Measurements from ENCODE around the gene C1QTNF3.
"Not testable (repeated sequence)": the region's sequence is repeated elsewhere in the genome, so short reads cannot be mapped to it uniquely, and the experiment has no call there.

C1QTNF3 gene

GRCh38 chr5:34038390-34038789, 4.6 kb downstream of the C1QTNF3 start:
- Histone ChIP-seq H3K79me2 (ENCODE audit: control insufficient read depth, insufficient read depth, low read length, unreplicated experiment) (no peaks in the 10 kb centered on the region), H2AFZ (ENCODE audit: low read length, unreplicated experiment) (no peak overlapping the region), H3K27me3 (ENCODE audit: insufficient read depth, low read length) (peaks cover 51% of the 10 kb centered on the region), H3K4me3 (ENCODE audit: low read depth, low read length) (no peak overlapping the region), H3K4me1 (ENCODE audit: control insufficient read depth, insufficient read depth, low read length, unreplicated experiment) (no peaks in the 10 kb centered on the region), H3K36me3 (ENCODE audit: insufficient read depth, low read length) (no peaks in the 10 kb centered on the region), H3K27ac (ENCODE audit: low read depth, low read length) (no peak overlapping the region)

DNA sequence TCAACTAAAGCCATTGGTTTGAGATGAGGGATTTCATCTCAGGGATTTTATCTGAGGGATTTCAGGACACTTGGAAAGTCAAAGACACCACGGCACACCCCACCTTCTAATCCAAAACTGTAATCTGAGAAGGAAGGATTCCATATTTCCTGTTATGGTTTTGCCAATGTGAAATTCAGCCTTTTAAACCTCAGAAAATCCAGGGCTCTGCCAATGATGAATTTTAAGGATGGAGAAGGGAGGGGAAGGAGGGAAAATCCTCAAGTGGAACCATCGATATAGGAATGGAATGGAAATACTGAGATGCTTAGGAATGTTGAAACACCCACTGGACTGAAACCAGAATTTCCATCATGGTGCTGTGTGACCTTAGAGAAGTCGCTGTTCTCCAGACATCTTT, 5.3 kb downstream of the C1QTNF3 start:
- H3K27ac ChIP-seq (ENCODE audit: low read depth, low read length), result no peak overlapping the region
- H3K4me3 ChIP-seq (ENCODE audit: low read depth, low read length), result no peak overlapping the region
- peaks cover 47% of the 10 kb centered on the region for H3K27me3 ChIP-seq (ENCODE audit: insufficient read depth, low read length)
- no peak overlapping the region for H2AFZ ChIP-seq (ENCODE audit: low read length, unreplicated experiment)
- no peaks in the 10 kb centered on the region for H3K79me2 ChIP-seq (ENCODE audit: control insufficient read depth, insufficient read depth, low read length, unreplicated experiment)
- no peaks in the 10 kb centered on the region for H3K36me3 ChIP-seq (ENCODE audit: insufficient read depth, low read length)
- no peaks in the 10 kb centered on the region for H3K4me1 ChIP-seq (ENCODE audit: control insufficient read depth, insufficient read depth, low read length, unreplicated experiment)

- H2AFZ ChIP-seq (ENCODE audit: low read length, unreplicated experiment), result no peak overlapping the region
- peaks cover 32% of the 10 kb centered on the region for H3K27me3 ChIP-seq (ENCODE audit: insufficient read depth, low read length)
- no peak overlapping the region for H3K27ac ChIP-seq (ENCODE audit: low read depth, low read length)
- no peaks in the 10 kb centered on the region for H3K79me2 ChIP-seq (ENCODE audit: control insufficient read depth, insufficient read depth, low read length, unreplicated experiment)
- no peaks in the 10 kb centered on the region for H3K36me3 ChIP-seq (ENCODE audit: insufficient read depth, low read length)
- H3K4me1 ChIP-seq (ENCODE audit: control insufficient read depth, insufficient read depth, low read length, unreplicated experiment), result no peaks in the 10 kb centered on the region
- H3K4me3 ChIP-seq (ENCODE audit: low read depth, low read length), result no peak overlapping the region
These were observed 7.3 kb downstream of the C1QTNF3 start for GRCh38 chr5:34035756-34036155.

DNA sequence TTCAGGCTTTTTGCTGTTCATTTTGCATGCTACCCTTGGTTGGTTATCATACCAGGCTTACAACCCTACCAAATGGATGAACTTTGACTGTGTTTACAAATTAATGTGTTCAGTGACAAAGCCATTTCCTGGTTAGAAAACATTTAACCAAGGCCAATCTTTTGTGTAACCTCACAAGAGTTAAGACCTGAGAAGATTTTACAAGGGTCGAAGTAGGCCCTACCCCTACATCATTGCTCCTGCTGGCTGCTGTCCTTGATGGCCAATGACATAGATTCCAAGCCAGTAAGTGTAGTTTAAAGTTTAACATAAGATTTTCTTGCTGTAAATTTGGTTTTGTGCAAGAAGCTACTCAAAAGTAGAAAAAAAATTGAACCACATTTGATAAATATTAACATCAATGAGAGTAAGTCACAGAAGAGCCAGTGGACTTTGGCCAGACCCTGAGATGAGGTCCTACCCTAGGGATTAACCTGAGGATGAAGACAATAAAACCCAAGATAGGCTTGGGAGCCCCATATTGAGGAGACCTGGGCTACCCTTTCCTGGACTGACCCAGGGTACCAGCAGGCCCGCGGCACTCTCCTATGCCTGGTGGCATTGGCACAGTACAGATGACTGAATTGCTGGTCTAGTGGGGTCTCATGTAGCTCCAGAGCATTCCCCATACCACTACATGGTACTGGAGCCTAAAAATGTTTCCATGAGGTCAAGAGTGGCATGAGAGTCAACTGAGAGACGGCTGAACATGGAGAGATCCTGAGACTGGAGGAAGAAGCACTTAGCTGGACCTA, 8.3 kb downstream of the C1QTNF3 start:
- no peak overlapping the region for H2AFZ ChIP-seq (ENCODE audit: low read length, unreplicated experiment)
- peaks cover 25% of the 10 kb centered on the region for H3K27me3 ChIP-seq (ENCODE audit: insufficient read depth, low read length)
- H3K36me3 ChIP-seq (ENCODE audit: insufficient read depth, low read length), result no peaks in the 10 kb centered on the region
- no peak overlapping the region for H3K4me3 ChIP-seq (ENCODE audit: low read depth, low read length)
- no peak overlapping the region for H3K27ac ChIP-seq (ENCODE audit: low read depth, low read length)
- no peaks in the 10 kb centered on the region for H3K4me1 ChIP-seq (ENCODE audit: control insufficient read depth, insufficient read depth, low read length, unreplicated experiment)
- no peaks in the 10 kb centered on the region for H3K79me2 ChIP-seq (ENCODE audit: control insufficient read depth, insufficient read depth, low read length, unreplicated experiment)

GRCh38 chr5:34031966-34032365, 11.0 kb downstream of the C1QTNF3 start:
- no peaks in the 10 kb centered on the region for H3K79me2 ChIP-seq (ENCODE audit: control insufficient read depth, insufficient read depth, low read length, unreplicated experiment)
- H3K4me1 ChIP-seq (ENCODE audit: control insufficient read depth, insufficient read depth, low read length, unreplicated experiment), result no peaks in the 10 kb centered on the region
- H3K27me3 ChIP-seq (ENCODE audit: insufficient read depth, low read length), result no peaks in the 10 kb centered on the region
- H3K36me3 ChIP-seq (ENCODE audit: insufficient read depth, low read length), result no peaks in the 10 kb centered on the region
- H3K4me3 ChIP-seq (ENCODE audit: low read depth, low read length), result no peak overlapping the region
- no peak overlapping the region for H2AFZ ChIP-seq (ENCODE audit: low read length, unreplicated experiment)
- H3K27ac ChIP-seq (ENCODE audit: low read depth, low read length), result no peak overlapping the region

GRCh38 chr5:34031117-34031516, 11.9 kb downstream of the C1QTNF3 start:
- no peak overlapping the region for H2AFZ ChIP-seq (ENCODE audit: low read length, unreplicated experiment)
- no peaks in the 10 kb centered on the region for H3K79me2 ChIP-seq (ENCODE audit: control insufficient read depth, insufficient read depth, low read length, unreplicated experiment)
- no peak overlapping the region for H3K4me3 ChIP-seq (ENCODE audit: low read depth, low read length)
- H3K27me3 ChIP-seq (ENCODE audit: insufficient read depth, low read length), result no peaks in the 10 kb centered on the region
- no peaks in the 10 kb centered on the region for H3K36me3 ChIP-seq (ENCODE audit: insufficient read depth, low read length)
- no peak overlapping the region for H3K27ac ChIP-seq (ENCODE audit: low read depth, low read length)
- no peaks in the 10 kb centered on the region for H3K4me1 ChIP-seq (ENCODE audit: control insufficient read depth, insufficient read depth, low read length, unreplicated experiment)

DNA sequence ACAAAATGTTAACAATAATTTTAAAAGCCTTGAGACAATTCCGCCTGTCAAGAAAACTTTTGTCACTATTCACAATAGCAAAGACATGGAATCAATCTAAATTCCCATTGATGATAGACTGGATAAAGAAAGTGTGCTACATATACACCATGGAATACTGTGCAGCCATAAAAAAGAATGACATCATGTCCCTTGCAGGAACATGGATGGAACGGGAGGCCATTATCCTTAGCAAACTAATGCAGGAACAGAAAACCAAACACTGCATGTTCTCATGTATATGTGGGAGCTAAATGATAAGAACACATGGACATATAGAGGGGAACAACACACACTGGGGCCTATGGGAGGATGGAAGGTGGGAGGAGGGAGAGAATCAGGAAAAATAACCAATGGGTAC, 12.4 kb downstream of the C1QTNF3 start:
- H3K27me3 ChIP-seq (ENCODE audit: insufficient read depth, low read length); H3K4me1 ChIP-seq (ENCODE audit: control insufficient read depth, insufficient read depth, low read length, unreplicated experiment); H3K79me2 ChIP-seq (ENCODE audit: control insufficient read depth, insufficient read depth, low read length, unreplicated experiment); H3K27ac ChIP-seq (ENCODE audit: low read depth, low read length); H2AFZ ChIP-seq (ENCODE audit: low read length, unreplicated experiment); H3K36me3 ChIP-seq (ENCODE audit: insufficient read depth, low read length); H3K4me3 ChIP-seq (ENCODE audit: low read depth, low read length): not testable (repeated sequence)

DNA sequence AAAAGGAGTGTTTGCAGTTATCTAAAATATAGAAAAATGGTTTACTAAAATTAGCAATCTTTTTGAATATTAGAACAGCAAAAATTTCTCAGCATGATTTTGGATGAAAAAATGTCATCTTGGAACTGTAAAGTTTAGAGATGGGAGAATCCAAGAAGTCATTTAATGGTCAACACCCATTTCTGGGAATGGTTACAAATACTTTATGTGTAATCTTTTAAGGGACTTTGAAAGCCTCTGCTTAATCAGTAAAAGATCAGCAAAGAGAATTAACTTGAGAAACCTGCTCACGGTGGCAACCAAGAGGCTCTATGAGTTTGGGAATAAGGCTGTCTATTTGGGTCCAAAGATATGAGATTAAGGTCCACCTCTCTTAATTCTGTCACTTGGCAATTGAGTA, 13.0 kb downstream of the C1QTNF3 start:
- Histone ChIP-seq H3K4me1 (ENCODE audit: control insufficient read depth, insufficient read depth, low read length, unreplicated experiment) (no peaks in the 10 kb centered on the region), H3K36me3 (ENCODE audit: insufficient read depth, low read length) (no peaks in the 10 kb centered on the region), H3K27me3 (ENCODE audit: insufficient read depth, low read length) (no peaks in the 10 kb centered on the region), H2AFZ (ENCODE audit: low read length, unreplicated experiment) (no peak overlapping the region), H3K4me3 (ENCODE audit: low read depth, low read length) (no peak overlapping the region), H3K79me2 (ENCODE audit: control insufficient read depth, insufficient read depth, low read length, unreplicated experiment) (no peaks in the 10 kb centered on the region), H3K27ac (ENCODE audit: low read depth, low read length) (no peak overlapping the region)

- no peaks in the 10 kb centered on the region for H3K4me1 ChIP-seq (ENCODE audit: control insufficient read depth, insufficient read depth, low read length, unreplicated experiment)
- no peaks in the 10 kb centered on the region for H3K79me2 ChIP-seq (ENCODE audit: control insufficient read depth, insufficient read depth, low read length, unreplicated experiment)
These were observed 14.7 kb downstream of the C1QTNF3 start for GRCh38 chr5:34028349-34028748.

GRCh38 chr5:34026089-34026761, 16.8 kb downstream of the C1QTNF3 start:
- no peak overlapping the region for H2AFZ ChIP-seq (ENCODE audit: low read length, unreplicated experiment)
- H3K4me3 ChIP-seq (ENCODE audit: low read depth, low read length), result no peak overlapping the region
- H3K36me3 ChIP-seq (ENCODE audit: insufficient read depth, low read length), result no peaks in the 10 kb centered on the region
- H3K27ac ChIP-seq (ENCODE audit: low read depth, low read length), result no peak overlapping the region
- H3K79me2 ChIP-seq (ENCODE audit: control insufficient read depth, insufficient read depth, low read length, unreplicated experiment), result no peaks in the 10 kb centered on the region
- H3K4me1 ChIP-seq (ENCODE audit: control insufficient read depth, insufficient read depth, low read length, unreplicated experiment), result peaks cover 8% of the 10 kb centered on the region
- H3K27me3 ChIP-seq (ENCODE audit: insufficient read depth, low read length), result no peaks in the 10 kb centered on the region

More at GRCh38 chr5:34028349-34028748, 14.7 kb downstream of the C1QTNF3 start:
- H2AFZ ChIP-seq (ENCODE audit: low read length, unreplicated experiment), result no peak overlapping the region
- H3K27ac ChIP-seq (ENCODE audit: low read depth, low read length), result no peak overlapping the region
- no peaks in the 10 kb centered on the region for H3K36me3 ChIP-seq (ENCODE audit: insufficient read depth, low read length)
- no peaks in the 10 kb centered on the region for H3K27me3 ChIP-seq (ENCODE audit: insufficient read depth, low read length)
- H3K4me3 ChIP-seq (ENCODE audit: low read depth, low read length), result no peak overlapping the region

GRCh38 chr5:34022121-34022705, 20.8 kb downstream of the C1QTNF3 start:
- no peak overlapping the region for H3K27ac ChIP-seq (ENCODE audit: low read depth, low read length)
- no peaks in the 10 kb centered on the region for H3K36me3 ChIP-seq (ENCODE audit: insufficient read depth, low read length)
- no peak overlapping the region for H3K4me3 ChIP-seq (ENCODE audit: low read depth, low read length)
- H3K79me2 ChIP-seq (ENCODE audit: control insufficient read depth, insufficient read depth, low read length, unreplicated experiment), result no peaks in the 10 kb centered on the region
- no peaks in the 10 kb centered on the region; the same call in 1 of the 2 replicates for H3K27me3 ChIP-seq (ENCODE audit: insufficient read depth, low read length)
- peaks cover 8% of the 10 kb centered on the region for H3K4me1 ChIP-seq (ENCODE audit: control insufficient read depth, insufficient read depth, low read length, unreplicated experiment)
- H2AFZ ChIP-seq (ENCODE audit: low read length, unreplicated experiment), result peak overlapping the region; percentile 57
